Forelimb muscle (tissue), 1 donor: Measurements from ENCODE around the gene LGALS9. TPM values are rescaled to one million over a fixed set of nuclear protein-coding genes. Genes with fewer than 3 reads are reported as not detected.
"Not testable (repeated sequence)": the region's sequence is repeated elsewhere in the genome, so short reads cannot be mapped to it uniquely, and the experiment has no call there.

Experiments
- DNase-seq: peaks from one replicate; pipeline ENCODE4 v3.0.0-alpha.2; 2013; ENCODE audit warnings: low read depth
- polyA plus RNA-seq: library from polyadenylated mRNA; unstranded; fragments of 120-200 nt; gene quantifications from one replicate; pipeline ENCODE4 v1.2.1, GENCODE V29; 2013; ENCODE audit not compliant: insufficient read length

The LGALS9 gene
- polyA plus RNA-seq, 1 donor, result 8.5 TPM

DNA sequence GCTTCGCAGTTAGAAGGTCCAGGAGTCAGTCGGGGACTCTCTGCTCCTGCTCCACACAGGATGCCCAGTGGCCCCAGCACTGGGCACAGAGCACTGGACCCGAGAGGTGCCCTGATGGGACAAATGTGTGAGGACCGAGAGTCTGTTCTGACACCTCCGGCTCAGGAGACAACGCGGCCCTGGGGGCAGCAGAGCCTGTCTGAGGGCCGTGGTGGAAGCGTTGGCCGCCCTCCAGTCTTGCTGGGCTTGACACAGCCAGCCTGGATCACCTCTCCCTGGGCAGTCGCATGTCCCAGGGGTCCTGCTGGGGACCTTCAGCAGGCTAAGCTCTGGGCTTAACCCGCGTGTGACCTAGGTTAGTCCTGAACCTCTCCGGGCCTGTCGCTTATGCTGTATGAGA lies 23.1 kb downstream of the LGALS9 start:
- no peak for DNase-seq

DNA sequence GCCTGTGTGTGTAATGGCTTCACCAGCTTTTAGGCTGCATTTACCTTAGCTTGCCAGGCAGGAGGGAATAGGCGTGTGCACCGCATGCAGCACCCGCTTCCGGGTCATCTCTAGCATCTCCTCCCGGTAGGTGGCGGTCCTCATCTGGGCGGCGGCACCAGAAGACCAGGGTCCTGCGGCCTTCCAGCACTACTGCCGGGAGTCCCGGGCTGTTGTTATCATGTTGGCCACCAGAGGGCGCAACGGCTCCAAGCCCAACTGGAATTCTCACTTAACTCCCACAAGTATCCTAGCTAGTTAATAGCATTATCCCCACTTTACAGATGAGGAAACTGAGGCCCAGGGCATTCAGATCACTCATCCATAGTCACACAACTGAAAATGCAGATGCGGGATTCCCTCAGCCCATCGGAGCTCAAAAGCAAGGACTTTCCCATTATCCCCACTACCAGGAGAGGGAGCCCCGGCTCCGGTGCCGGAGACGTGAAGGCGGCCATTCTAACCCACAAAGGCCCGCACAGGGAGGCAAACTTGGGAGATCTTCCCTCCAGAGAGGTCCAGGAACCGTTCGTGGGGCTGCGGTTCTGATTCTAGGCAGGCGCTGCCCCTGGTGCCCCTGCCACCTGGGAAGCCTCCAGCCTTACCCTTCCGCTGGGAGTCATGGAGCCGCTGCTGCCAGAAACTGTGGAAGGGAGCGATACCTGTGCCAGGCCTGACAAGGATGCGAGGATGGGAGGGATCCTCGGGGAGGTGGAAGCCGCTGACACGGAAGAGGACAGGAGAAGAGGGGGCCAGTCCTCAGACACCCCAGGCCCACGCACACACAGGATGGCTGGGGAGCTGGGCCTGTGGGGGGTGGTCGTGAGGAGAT lies 23.9 kb downstream of the LGALS9 start:
- DNase-seq, result no peak

DNA sequence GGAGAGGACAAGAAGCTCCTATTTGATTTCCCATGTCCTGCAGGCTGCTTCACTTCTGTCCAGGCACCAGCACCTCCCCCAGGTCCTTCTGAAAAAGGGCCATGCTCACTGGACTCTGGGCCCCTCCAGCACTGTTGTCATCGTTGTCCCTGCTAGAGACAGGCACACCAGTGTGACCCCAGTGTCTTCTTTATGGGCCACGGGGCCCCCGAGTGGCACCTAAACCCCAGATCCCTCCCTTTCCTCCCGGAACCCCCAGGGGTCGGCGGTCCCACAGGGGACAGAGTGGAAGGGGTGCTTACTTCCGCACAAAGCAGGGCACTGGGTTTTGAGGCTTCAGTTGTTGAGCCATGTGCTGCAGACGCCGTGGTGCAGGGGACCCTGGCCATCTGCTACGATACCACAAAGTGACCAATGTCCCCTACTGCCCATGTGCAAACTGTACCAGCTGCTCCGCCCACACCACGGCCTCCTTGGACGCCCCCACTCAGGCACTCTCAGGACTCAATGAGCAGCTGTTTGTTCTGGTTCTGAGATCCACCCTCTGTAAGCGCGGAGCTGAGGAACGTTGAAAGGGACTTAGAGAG lies 24.6 kb downstream of the LGALS9 start:
- DNase-seq, result not testable (repeated sequence)

DNA sequence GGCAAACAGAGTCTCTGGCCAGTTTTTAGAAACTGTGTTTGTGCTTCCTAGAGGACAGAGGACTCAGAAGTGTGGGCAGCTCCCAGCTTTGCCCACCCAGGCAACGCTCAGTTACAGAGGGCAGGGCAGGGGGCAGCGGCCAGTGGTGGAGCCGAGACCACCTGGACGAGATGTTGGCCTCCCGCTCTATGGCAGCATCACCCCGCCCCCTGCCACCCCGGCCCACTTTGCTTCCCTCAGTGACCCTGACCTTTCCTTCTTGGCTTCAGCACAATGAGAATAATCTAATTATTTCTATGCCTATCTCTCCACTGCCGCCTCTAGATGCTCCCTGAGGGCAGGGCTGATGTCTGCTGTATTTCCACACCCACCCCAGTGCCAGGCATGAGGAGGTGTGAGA lies 25.6 kb downstream of the LGALS9 start:
- not testable (repeated sequence) for DNase-seq

DNA sequence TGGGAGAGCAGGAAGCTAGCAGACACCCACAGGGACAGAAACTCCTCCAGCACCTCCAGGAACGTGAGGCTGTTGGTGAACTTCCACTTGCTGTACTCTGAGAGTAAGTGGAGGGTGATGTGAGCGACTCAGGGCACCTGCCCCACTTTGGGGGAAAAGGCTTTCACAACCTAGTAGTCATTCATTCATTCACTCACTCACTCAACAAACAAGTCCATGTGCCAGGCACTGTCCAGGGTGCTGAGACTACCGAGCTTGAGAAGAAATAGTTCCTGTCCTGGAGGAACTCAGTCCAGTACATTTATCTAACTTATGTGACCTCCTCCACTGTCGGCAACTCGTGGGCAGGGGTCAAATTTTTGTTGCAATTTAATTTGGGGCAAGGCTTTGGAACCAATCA lies 26.6 kb downstream of the LGALS9 start:
- DNase-seq, result no peak

DNA sequence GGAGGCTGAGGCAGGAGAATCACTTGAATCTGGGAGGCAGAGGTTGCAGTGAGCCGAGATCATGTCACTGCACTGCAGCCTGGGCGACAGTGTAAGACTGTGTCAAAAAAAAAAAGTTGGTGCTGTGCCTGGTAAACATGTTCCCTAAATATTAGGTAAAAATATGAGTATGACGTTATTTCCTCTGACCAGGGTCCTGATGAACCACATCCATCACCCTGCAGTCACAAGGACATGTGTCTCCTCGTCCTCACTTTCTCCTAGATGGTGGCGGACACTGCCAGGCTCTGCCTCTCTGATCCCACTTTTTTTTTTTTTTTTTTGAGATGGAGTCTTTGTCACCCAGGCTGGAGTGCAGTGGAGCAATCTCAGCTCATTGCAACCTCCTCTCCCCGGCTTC lies 28.7 kb downstream of the LGALS9 start:
- no peak for DNase-seq

DNA sequence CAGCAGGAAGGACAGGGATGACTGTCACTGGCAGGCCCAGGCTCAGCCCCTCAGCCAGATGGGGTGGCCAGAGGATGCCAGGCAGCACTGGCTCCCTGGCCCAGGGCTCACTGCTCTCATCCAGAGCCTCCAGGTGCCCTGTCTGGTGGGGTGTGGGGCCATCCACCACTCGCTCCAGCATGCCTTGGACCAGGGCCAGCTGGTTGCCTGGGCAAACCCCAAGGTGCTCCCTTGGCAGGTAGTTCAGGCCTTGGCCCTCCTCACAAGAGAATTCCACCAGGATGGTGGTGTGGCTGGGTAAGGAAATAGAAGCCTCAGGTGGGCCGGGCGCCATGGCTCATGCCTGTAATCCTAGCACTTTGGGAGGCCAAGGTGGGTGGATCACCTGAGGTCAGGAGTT lies 29.4 kb downstream of the LGALS9 start:
- DNase-seq, result no peak

DNA sequence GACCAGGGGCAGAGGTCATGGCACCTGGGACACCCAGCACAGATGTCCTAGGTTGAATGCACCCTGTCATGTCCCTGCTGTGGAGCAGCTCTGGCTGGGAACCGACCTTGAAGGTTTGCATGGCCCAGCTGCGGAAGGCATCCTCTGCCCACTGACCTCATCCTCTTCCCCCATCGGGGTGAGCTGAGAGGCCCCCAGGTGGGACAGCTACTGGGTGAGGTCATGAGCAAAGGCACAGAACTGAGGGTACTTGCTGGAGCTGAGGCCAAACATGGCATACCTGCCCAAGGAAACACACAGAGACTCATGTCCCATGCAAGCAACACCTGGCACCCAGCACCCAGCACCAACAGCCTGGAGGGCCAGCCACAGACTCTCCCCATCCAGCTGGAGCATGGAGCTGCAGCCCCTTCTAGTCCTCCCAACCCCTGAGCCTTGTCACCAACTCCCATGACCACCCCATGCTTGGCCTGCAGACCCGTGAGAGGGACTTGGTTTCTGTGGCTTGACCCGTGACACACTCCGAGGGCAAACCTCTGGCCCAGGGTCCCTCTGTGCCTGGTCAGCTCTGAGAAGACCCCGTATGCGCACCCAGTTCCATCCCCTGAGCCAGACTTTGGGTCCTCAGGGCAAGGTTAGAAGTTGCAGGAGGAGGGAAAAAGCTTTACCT lies 33.1 kb downstream of the LGALS9 start:
- DNase-seq, result no peak

DNA sequence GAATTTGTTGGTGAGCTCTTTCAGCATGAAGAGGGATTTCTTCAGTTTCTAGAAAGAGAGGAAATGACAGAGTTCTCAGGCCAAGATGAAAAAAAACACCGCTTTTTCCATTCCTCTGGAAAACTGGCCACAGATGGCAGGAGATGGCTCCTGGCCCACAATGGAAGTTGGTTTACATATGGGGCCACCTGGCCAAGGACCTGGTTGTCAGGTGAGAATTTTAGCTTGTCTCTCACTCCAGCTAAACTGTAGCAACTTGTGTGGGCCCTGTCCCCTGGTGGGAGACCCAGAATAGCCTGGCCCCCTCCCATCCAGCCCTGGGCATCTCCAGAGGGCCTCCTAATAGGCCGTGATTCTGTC lies 33.6 kb downstream of the LGALS9 start:
- DNase-seq, result no peak

DNA sequence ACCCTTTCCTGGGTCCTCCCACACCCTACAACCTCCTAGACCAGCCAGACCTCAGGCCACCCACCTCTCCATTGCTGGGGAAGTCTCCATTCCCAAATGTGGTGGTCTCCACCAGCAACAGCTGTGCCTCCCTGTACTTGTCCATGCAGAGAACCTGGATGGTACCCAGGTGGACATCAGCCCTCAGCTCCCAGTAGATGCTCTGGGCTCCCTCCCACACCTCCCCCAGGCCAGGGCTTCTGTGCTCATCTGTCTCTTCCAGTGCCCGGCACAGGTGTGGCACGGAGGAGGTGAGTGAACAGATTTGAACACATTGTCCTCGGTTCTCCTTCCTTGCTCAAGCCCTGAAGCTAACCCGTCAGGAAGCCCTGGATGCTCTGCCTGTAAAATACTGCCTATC lies 34.6 kb downstream of the LGALS9 start:
- DNase-seq, result no peak

DNA sequence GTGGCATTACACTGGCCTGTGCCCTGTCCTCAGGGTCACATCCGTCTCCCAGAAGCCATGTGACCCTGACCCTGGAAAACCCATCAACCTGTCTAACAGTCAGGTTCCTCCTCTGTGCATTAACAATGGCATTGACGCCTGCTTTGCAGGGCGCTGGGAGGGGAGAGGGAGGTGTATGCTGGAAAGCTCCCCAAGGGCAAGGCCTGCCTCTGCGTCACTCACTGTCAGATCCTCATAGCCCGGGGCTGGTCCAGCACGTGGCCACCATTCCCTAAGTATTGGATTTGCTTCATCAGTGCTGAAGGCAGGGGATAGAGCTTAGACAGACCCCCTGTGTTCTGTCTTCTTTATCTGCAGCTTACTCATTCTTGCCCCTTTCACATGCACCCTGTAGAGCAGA lies 35.3 kb downstream of the LGALS9 start:
- not testable (repeated sequence) for DNase-seq

DNA sequence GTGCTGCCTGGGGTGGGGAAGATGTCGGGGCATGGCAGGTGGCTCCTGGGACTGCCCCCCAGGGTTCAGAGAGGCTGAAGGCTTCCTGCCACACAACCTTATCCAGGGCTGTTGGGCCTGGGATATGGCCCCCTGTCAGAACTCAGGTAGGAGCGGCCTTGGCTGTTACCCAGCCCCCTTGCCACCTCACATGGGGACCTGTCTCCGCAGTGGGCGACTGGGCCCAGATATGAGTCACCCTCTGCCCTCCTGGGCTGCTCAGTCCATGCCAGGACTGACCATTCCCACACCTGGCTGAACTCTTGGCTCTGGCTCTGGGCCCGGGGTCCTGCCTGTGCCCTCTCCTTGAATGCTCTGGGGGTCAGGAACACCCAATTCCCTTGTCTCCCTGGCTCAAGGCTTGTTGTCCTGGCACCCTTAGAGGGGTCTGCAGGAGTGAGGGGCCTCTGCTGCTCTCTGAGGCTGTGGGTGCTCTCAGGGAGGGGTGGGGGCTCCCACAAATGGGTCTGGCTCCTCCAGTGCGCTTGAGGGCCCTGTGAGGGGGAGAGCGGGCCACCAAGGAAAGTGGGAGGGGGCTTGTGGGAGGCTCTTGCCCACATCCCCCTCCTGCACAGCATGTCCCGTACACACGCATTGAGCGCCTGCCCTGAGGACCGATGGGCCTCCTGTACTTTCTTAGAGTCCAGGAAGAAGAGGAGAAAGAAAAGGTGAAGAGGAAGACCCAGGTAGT lies 36.0 kb downstream of the LGALS9 start:
- DNase-seq, result no peak

DNA sequence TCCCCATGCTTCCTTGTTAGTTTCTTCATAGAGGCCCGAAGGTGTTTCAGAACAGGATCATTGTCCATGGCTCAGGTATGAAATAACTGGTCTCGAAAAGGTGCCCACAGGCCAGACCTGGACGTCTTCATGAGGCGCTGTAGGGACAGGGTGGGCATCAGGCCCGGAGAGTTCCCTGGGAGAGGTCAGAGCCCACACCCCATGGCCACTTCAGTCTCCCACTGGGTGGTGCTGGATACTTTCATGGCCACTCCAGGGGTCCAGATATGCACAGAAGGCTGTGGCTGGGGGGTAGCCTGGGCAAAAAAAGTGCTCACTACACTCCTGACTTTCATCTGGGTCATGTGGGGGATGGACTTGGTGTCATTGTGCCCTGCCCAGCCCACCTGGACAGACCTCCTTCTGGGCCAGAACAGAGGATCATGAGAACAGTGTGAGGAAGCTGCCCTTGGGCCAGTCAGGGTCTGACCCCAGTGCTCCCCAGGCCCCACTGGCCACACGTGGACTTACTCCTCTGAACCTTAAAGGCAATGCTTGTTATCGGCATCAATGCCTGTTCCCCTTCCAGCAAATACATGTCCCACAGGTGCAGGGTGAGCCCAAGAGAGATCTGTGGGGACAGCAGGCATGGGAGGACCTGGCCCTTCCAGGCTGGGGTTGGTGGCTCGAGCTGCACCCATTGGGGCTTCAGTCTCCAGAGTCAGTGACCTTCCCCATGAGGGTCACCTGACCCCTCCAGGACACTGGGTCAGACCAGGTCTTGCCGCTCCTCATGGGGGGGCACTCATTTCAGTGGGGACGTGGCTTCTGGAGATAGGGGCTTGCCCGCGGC lies 36.9 kb downstream of the LGALS9 start:
- no peak for DNase-seq

DNA sequence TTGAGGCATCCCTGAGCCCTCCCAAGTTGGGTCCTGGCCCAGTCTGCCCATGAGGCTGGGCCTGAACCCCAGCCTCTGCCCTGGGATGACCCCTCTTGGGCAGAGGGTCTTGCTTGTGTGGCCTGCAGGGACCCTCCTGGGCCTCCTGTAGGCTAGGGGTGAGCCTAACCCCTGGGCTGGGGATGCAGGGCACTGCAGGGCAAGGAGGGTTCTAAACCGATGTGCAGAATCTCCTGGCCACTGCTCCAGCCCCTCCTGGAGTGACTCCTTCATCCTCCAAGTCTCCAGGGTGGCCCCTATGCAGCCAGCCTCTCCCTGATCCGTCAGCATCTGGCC lies 37.5 kb downstream of the LGALS9 start:
- DNase-seq, result no peak

DNA sequence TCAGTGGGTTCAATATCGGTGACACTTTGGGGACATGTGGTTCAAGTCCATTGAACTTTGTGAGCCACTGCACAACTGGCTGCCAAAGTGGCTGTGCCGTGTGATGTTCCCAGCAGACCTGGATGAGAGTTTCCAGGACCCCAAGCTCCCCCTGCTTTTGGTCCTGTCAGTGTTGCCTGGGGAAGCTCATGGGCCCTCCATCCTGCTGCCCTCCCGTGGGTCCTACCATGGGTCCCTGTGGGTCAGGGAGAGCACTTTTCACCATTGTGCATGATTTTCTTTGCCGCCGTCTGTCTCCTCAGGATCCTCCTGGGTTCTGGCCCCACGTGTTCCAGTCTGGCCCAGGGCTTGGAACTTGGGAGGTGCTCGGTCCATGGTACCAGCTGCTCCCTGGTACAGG lies 38.1 kb downstream of the LGALS9 start:
- DNase-seq, result no peak

DNA sequence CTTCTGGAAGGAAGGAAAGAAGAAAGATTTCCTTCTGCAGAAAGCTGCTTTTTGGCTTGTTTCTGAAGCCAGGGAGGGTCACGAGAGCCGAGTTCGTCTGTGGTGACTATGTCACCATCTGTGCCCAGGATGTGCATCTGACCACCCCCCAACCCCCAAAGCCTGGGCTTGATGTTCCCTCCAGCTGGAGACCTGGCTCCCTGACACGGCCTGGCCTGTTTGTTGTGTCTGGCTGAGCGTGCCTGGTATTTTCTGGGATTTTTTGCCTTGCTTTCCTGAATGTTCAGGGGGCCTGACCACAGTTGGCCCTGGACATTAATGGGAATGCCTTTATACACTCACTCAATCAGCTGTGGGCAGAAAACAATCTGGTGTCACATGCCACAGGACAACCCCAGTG lies 38.9 kb downstream of the LGALS9 start:
- no peak for DNase-seq

DNA sequence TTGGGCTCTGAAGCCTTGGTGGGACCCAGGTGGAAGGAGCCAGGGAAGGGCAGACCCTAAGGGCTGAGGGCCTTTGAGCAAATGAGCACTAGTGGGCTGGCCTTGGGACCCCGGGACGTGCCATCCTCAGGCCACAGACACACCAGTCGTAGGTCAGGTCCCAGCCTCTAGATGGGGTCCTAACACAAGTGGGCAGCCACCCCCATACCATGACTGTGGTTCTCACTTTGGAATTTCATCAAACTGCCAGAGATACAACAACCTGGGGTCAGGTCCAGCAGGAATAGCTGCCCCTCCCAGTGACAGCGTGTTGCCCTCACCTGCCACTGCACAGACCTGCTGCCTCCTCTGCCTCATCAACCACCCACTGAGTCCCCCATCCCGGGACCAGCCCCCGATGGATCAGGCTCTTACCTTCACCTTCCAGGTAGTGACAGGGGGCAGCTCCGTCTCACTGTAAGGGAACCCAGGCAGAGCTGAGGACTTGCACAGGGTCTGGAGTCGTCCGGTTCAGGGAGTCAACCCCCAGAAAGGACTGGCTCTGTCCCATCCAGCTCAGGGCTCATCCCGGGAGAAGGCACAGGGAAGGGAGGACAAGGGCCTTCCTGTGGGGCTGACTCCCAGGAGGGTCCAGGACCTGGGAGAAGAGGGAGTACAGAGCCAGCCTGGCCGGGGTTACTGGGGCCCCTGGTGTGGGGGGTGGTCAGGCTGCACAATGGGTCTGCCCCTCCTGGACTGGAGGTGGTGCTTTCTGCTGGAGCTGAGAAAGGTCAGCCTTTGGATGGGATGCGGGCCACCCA lies 40.0 kb downstream of the LGALS9 start:
- no peak for DNase-seq

DNA sequence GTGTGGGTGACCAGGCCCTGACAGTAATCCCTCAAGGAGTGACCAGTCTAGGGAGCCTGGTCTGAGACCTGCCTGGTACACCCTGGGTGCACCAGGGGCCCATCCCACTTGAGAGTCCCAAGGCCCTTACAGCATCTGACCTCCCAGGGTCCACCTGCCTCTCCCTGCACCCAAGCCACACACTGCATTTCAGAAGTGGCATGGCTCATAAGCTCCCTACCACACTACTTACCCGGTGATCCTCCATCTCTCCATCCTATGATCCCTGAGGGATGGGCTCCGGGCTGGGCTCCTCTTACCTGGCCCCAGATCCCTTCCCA lies 40.6 kb downstream of the LGALS9 start:
- no peak for DNase-seq

DNA sequence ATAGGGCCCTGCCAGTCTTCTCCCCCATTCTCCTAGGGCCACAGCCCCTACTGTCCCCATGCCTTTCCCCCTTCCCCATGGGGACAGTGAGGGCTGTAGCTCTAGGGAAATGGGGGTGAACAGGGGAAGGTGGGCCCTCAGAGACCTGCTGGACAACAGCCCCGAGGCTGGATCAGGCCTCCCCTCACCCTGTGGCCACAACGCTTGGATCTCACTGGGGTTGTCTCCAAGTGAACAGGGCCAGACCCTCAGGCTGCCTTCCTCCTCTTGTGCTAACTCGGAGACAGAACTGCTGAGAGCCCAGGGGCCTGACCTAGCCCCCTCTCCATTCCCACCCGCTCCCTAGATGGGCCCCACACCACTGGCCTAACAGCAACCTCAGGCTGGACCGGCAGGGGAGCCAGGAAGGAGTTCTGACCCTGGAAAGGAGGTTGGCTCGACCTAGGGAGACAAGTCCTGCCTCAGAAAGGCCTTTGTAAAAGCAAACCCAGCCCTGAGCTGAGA lies 41.0 kb downstream of the LGALS9 start:
- DNase-seq, result not testable (repeated sequence)

DNA sequence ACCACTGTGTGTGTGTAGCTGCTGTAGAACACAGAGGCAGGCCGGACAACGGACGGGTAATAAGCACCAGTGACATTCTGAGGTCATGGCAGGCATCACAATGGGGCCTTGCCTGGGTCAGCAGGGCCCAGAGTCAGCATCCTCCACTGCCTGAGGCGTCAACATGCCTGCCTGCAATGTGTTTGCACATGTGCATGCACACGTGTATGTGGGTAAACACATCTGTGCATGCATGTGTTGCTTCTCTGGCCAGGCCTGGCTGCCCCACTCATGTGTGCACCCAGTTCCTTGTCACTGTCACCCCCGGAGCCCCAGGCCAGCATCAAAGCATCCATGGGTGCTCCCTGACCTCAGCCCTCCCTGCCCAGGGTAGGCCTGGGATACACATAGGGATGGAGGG lies 43.3 kb downstream of the LGALS9 start:
- no peak for DNase-seq

DNA sequence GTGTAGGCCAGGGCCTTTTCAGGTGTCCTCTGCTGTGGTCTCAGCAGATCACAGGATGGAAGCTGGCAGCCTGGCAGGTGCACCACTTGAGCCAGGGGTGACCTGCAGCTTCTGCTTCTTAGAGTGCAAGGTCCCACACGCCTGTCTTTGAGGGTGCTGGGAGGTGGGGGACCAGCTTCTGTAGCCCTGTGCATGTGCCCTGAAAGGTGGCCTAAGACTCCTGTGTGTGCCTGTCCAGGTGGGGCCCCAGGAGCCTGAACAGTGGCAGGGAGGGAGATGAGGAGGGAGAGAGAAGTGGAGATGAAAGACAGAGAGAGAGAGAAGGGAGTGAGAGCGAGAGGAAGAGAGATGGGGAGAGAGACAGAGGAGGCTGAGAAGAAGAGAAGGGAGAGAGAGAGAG lies 46.2 kb downstream of the LGALS9 start:
- DNase-seq, result no peak
